ENCODE results near the gene ATP6V0E2.

DNA sequence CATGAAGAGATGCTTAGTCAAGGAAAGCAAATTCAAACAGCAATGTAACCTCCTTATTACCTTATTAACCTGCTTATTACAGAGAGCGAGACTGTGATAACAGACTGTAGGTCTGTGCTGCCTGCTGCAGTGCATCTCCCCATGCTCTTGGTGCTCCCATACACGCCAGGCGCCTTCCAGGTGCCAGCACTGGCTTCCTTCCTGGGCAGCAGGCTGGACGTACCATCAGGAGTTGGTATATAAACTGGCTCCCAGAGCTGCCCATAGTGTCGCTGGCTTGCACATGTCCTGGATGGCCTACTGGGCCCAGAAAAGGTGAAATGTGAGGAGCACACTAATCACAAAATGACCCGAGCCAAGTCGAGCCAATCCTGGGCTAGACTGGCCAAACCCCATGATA lies 13.5 kb downstream of the ATP6V0E2 start:
- TF ChIP-seq, protein P1, sequence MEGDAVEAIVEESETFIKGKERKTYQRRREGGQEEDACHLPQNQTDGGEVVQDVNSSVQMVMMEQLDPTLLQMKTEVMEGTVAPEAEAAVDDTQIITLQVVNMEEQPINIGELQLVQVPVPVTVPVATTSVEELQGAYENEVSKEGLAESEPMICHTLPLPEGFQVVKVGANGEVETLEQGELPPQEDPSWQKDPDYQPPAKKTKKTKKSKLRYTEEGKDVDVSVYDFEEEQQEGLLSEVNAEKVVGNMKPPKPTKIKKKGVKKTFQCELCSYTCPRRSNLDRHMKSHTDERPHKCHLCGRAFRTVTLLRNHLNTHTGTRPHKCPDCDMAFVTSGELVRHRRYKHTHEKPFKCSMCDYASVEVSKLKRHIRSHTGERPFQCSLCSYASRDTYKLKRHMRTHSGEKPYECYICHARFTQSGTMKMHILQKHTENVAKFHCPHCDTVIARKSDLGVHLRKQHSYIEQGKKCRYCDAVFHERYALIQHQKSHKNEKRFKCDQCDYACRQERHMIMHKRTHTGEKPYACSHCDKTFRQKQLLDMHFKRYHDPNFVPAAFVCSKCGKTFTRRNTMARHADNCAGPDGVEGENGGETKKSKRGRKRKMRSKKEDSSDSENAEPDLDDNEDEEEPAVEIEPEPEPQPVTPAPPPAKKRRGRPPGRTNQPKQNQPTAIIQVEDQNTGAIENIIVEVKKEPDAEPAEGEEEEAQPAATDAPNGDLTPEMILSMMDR (IDR thresholded peaks at IDR 0.05) = no peak
- TF ChIP-seq POLR2A (IDR thresholded peaks at IDR 0.05) = no peak
